Transverse colon (tissue), 4 donors: ENCODE data around the gene SULF2. TPM values are rescaled to one million over a fixed set of nuclear protein-coding genes. Genes with fewer than 3 reads are reported as not detected.

Source experiments
- DNase-seq: peaks from one replicate; pipeline ENCODE4 v3.0.0-alpha.2; 2019
- H3K27ac ChIP-seq, 4 donors: fragments of 200-600 bp; sonication (generic); 2 replicates each; pipeline ENCODE4 v1.5.1; 2016 to 2018; ENCODE audit warnings: inconsistent platforms in 4 of 4
- H3K27me3 ChIP-seq: fragments of 200-600 bp; sonication (generic); 2 replicates; pipeline ENCODE4 v1.5.1; 2017; ENCODE audit warnings: inconsistent platforms
- H3K36me3 ChIP-seq, 4 donors: fragments of 200-600 bp; sonication (generic); 2 replicates each; pipeline ENCODE4 v1.5.1; 2017 to 2019; ENCODE audit warnings: inconsistent platforms in 4 of 4
- H3K4me1 ChIP-seq, 4 donors: fragments of 200-600 bp; sonication (generic); 2 replicates each; pipeline ENCODE4 v1.5.1; 2017 to 2020; ENCODE audit warnings: inconsistent platforms in 4 of 4
- H3K4me3 ChIP-seq, 4 donors: fragments of 200-600 bp; sonication (generic); 1 replicate in 1 of 4; 2 replicates in 3 of 4; pipeline versions ENCODE4 v1.5.1 to v1.6.1; 2017 to 2019; ENCODE audit warnings: inconsistent platforms in 4 of 4
- H3K9me3 ChIP-seq, 2 donors: fragments of 200-600 bp; sonication (generic); 2 replicates each; pipeline ENCODE4 v1.5.1; 2017 to 2019; ENCODE audit warnings: inconsistent platforms in 2 of 2
- CTCF ChIP-seq, 5 experiments: fragments of 200-600 bp in 3 of 5; fragments of 450-650 bp in 2 of 5; sonication (generic) in 3 of 5; IDR thresholded peaks; 1 replicate in 2 of 5; 2 replicates in 3 of 5; pipeline ENCODE4 v1.5.1; 2016 to 2017; ENCODE audit warnings: antibody characterized with exemption in 5 of 5, inconsistent platforms in 3 of 5, mild to moderate bottlenecking in 2 of 5, moderate library complexity in 1 of 5
- EP300 ChIP-seq: sonication (generic); formaldehyde crosslinking; IDR thresholded peaks from one replicate; pipeline ENCODE4 v1.6.1; 2017; ENCODE audit warnings: antibody characterized with exemption, low read depth
- POLR2A ChIP-seq: fragments of 450-650 bp; IDR thresholded peaks from one replicate; pipeline ENCODE4 v1.6.1; 2016; ENCODE audit warnings: antibody characterized with exemption, mild to moderate bottlenecking, moderate library complexity
- POLR2AphosphoS5 ChIP-seq, 3 donors: sonication (generic); formaldehyde crosslinking; IDR thresholded peaks; one replicate each; pipeline ENCODE4 v1.6.1; 2016; ENCODE audit warnings: antibody characterized with exemption in 3 of 3
- whole genome bisulfite sequencing, 2 donors: methylation state at CpG; one replicate each; pipeline ENCODE4 v1.1.5; 2018; ENCODE audit warnings: low coverage in 1 of 2; 5-methylcytosine and 5-hydroxymethylcytosine counted together
- in situ Hi-C, 4 donors: fragments of 200-750 bp; cut with MboI; loops; one replicate each; pipeline versions ENCODE4 v1.15.0 to v1.15.1; 2017; ENCODE audit warnings: low sequenced_read_pairs in 3 of 4, low pct_ligation_motif_present in 1 of 4, low pct_unique_long_range_greater_than_20kb in 1 of 4
- intact Hi-C: fragments of 100-400 bp; cut with DNase I; formaldehyde crosslinking; loops from one replicate; pipeline ENCODE4 v1.15.1; 2023; ENCODE audit warnings: low total_unique reads
- total RNA-seq, 4 donors: library from RNA; depleted of rRNA; stranded (reverse); fragments of >200 nt; gene quantifications; one replicate each; pipeline ENCODE4 v1.1.0, GENCODE V29; 2016

Gene SULF2
- total RNA-seq, 4 donors from 2014 or later, result 103 to 257 (median 191) TPM

GRCh38 chr20:47635256-47635655, 150.0 kb downstream of the SULF2 start:
- Histone ChIP-seq H3K4me1 (no peaks in the 10 kb centered on the region), H3K27ac (no peak overlapping the region), H3K4me3 (no peak overlapping the region), H3K27me3 (no peaks in the 10 kb centered on the region), H3K36me3 (peaks cover 0 to 52% (median 19%) of the 10 kb centered on the region in 4 donors), H3K9me3 (no peaks in the 10 kb centered on the region)
- in situ Hi-C loops (no loop called here), intact Hi-C loops (no loop called here)
- TF ChIP-seq EP300, result no peak
- no peak for TF ChIP-seq POLR2AphosphoS5 (IDR thresholded peaks at IDR 0.05)
- no peak for TF ChIP-seq POLR2A
- WGBS, 2 donors, result 93% methylated on average over 4 of the region's 4 CpGs; no CpG with 5 or more reads in 1 of the 2 donors
- DNase-seq, result no peak

GRCh38 chr20:47631078-47631477, 154.2 kb downstream of the SULF2 start:
- Histone ChIP-seq H3K4me3 (no peak overlapping the region), H3K36me3 (peaks cover 0 to 50% (median 13%) of the 10 kb centered on the region in 4 donors), H3K27me3 (no peaks in the 10 kb centered on the region), H3K27ac (no peak overlapping the region), H3K9me3 (no peaks in the 10 kb centered on the region), H3K4me1 (no peaks in the 10 kb centered on the region)
- no peak for TF ChIP-seq CTCF (IDR thresholded peaks at IDR 0.05)
- TF ChIP-seq POLR2A, result no peak
- no peak for TF ChIP-seq EP300
- in situ Hi-C loops, result no loop called here
- intact Hi-C loops, result no loop called here
- DNase-seq, result no peak

- in situ Hi-C loops (loop anchor here in 3 of 4 donors (10.0 kb wide), 4 partner anchors 235 to 435 kb away; no protein-coding TSS in a partner anchor), intact Hi-C loops (loop anchor here (10.0 kb wide), 4 partner anchors 125 to 435 kb away; partner anchors contain the start of gene NCOA3)
- 91 to 92% methylated on average over 2 of the region's 2 CpGs for WGBS, 2 donors
- H3K4me1 ChIP-seq, result no peaks in the 10 kb centered on the region
- H3K27me3 ChIP-seq, result no peaks in the 10 kb centered on the region
- H3K9me3 ChIP-seq, result no peaks in the 10 kb centered on the region
- TF ChIP-seq EP300 (no peak), POLR2AphosphoS5 (IDR thresholded peaks at IDR 0.05) (no peak), CTCF (IDR thresholded peaks at IDR 0.05) (no peak), POLR2A (no peak)
- peaks cover 0 to 38% (median 7%) of the 10 kb centered on the region in 4 donors for H3K36me3 ChIP-seq
- no peak overlapping the region for H3K27ac ChIP-seq
- no peak for DNase-seq
- no peak overlapping the region for H3K4me3 ChIP-seq
These were observed 155.4 kb downstream of the SULF2 start for GRCh38 chr20:47629907-47630306.

GRCh38 chr20:47627540-47627939, 157.7 kb downstream of the SULF2 start:
- Histone ChIP-seq H3K9me3 (no peaks in the 10 kb centered on the region), H3K27me3 (no peaks in the 10 kb centered on the region), H3K36me3 (peaks cover 0 to 32% (median 7%) of the 10 kb centered on the region in 4 donors), H3K27ac (no peak overlapping the region), H3K4me1 (peaks cover 0 to 4% (median 0%) of the 10 kb centered on the region in 4 donors), H3K4me3 (no peak overlapping the region)
- intact Hi-C loops (loop anchor here (10.0 kb wide), 4 partner anchors 123 to 433 kb away; partner anchors contain the start of gene NCOA3), in situ Hi-C loops (loop anchor here in 3 of 4 donors (10.0 kb wide), 4 partner anchors 233 to 433 kb away; no protein-coding TSS in a partner anchor)
- DNase-seq, result no peak
- TF ChIP-seq POLR2AphosphoS5 (IDR thresholded peaks at IDR 0.05) (no peak), EP300 (no peak), POLR2A (no peak), CTCF (IDR thresholded peaks at IDR 0.05) (no peak)
- 75 to 100% methylated on average over 3 to 4 of the region's 4 CpGs for WGBS, 2 donors
